Measurements from ENCODE around the gene RYR2.

The RYR2 gene

DNA sequence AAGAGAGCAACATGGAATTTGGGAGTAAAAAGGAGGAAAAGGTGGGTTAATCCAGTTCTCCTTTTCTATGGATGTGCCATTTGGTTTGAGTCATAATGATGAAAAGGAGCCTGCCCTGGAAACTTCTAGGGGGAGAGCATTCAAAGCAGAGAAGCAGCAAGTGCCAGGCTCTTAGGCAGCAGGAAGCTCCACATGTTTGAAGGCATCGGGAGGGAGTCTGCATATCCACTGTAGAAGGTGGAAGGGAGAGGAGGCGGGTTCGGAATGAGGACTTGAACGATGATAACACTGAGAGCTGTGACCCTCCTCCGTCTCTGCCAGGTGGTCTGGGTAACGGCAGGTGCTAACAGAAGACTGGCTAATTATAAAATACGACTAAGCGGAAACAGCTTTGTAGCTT lies 128.2 kb downstream of the RYR2 start:
- TF ChIP-seq, protein P1, sequence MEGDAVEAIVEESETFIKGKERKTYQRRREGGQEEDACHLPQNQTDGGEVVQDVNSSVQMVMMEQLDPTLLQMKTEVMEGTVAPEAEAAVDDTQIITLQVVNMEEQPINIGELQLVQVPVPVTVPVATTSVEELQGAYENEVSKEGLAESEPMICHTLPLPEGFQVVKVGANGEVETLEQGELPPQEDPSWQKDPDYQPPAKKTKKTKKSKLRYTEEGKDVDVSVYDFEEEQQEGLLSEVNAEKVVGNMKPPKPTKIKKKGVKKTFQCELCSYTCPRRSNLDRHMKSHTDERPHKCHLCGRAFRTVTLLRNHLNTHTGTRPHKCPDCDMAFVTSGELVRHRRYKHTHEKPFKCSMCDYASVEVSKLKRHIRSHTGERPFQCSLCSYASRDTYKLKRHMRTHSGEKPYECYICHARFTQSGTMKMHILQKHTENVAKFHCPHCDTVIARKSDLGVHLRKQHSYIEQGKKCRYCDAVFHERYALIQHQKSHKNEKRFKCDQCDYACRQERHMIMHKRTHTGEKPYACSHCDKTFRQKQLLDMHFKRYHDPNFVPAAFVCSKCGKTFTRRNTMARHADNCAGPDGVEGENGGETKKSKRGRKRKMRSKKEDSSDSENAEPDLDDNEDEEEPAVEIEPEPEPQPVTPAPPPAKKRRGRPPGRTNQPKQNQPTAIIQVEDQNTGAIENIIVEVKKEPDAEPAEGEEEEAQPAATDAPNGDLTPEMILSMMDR (IDR thresholded peaks at IDR 0.05; ENCODE audit: borderline replicate concordance, insufficient read depth, low read depth, low read length) = no peak
- H3K4me3 ChIP-seq (ENCODE audit: low read depth, low read length) = no peak overlapping the region

DNA sequence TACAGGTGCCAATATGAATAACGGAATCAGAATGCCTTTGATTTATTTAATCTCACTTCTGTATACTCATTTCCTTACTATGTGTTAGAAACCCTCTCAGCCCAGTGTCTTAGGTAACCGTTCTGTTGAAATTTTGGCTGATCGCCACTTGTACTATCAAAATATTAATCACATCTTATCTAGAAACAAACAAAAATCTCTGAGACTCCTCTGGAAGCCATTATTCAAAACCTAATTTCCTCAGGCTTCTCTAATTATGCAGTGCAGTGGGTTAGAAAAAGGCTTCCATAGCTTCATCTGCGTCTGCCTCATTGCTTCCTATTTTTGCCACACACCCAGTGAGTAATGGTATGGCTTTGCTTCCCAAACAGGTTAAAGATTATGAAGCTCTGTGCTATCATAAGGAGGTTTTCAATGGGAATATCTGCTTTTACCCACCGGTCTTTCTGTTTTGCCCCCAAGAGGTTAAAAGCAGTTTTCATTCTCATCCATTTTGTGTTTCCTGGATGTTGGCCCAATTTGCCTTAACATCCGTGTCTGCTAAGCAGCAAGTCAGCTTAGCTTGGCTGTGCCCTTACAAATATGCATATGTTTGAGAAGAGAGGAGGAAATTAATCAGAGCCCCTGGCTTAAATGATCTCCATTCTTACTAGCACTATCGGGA lies 129.6 kb downstream of the RYR2 start:
- TF ChIP-seq, protein P1 (IDR thresholded peaks at IDR 0.05; ENCODE audit: borderline replicate concordance, insufficient read depth, low read depth, low read length) = no peak
- no peak overlapping the region for H3K4me3 ChIP-seq (ENCODE audit: low read depth, low read length)

DNA sequence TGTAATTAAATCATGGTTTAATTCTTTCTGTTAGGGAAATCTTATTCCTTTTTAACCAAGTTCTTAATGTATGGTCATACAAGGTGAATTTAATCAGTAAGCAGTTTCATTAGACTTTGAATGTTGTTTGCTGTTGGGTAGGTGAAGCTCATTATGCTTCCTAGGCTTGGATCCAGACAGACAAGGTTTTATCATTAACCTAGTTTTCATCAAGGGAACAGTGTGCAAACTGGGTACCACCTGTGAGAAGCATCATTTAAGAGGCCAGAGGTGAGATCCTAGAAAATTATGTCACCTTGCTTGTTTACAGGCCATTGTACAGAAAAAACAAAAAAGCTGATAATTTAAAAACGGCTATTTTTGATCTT lies 130.1 kb downstream of the RYR2 start:
- no peak overlapping the region for H3K4me3 ChIP-seq (ENCODE audit: low read depth, low read length)
- TF ChIP-seq, protein P1 (IDR thresholded peaks at IDR 0.05; ENCODE audit: borderline replicate concordance, insufficient read depth, low read depth, low read length) = no peak

DNA sequence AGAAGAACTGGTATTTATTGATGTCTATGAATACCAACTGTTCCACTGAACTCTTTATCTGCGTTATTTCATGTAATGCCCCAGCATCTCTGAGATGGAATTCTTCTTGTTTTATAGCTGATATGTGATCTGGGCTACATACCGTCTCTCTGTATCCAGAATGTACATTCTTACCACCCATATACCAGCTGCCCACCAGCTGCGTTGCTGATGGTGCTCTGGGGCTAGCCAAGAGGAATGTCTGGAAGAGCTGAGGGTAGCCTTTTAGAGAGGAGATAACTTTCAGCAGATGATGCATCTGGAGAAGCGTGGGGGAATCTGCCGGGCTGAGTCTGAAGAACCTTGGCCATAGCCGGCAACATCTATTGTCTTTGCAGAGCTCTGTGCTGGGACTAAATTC lies 137.5 kb downstream of the RYR2 start:
- TF ChIP-seq, protein P1 (IDR thresholded peaks at IDR 0.05; ENCODE audit: borderline replicate concordance, insufficient read depth, low read depth, low read length) = no peak
- no peak overlapping the region for H3K4me3 ChIP-seq (ENCODE audit: low read depth, low read length)

DNA sequence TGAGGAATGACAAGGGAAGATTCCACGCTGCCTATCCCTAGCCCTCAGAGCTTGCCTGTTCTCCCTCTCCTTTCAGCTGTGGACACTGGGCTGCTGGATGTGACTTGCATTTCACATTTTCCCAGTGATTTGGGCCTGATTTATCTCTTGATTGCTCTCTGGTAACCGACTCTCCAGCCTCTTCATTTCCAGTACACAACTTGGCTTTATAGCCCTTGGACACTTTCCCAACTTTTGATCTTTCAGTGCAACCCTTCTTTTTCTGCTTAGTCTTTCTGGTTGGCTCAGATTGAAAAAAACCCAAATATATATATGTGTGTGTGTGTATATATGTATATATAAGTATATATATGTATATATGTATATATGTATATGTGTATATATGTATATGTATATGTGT lies 138.3 kb downstream of the RYR2 start:
- TF ChIP-seq, protein P1 (IDR thresholded peaks at IDR 0.05; ENCODE audit: borderline replicate concordance, insufficient read depth, low read depth, low read length) = no peak
- H3K4me3 ChIP-seq (ENCODE audit: low read depth, low read length) = no peak overlapping the region

DNA sequence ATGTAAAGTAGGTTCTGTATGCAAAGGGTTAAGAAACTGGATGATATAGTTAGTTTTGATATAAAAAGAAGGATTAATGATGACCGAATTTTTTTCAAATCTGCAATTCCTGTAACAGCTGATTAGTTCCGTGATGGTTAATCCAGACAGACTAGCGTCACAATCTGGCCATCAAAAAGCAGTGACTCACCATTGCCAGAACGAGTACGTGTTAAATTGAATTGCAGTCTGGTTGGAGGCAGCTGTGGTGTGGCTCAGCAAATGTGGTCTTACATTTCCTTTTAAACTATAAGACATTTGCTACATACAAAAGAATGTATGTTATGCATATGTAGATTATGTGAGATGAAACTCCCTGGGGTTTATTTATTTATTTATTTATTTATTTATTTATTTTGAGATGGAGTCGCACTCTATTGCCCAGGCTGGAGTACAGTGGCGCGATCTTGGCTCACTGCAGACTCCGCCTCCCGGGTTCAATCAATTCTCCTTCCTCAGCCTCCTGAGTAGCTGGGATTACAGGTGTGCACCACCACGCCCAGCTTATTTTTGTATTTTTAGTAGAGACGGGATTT lies 139.8 kb downstream of the RYR2 start:
- TF ChIP-seq, protein P1 (IDR thresholded peaks at IDR 0.05; ENCODE audit: borderline replicate concordance, insufficient read depth, low read depth, low read length) = no peak
- H3K4me3 ChIP-seq (ENCODE audit: low read depth, low read length) = no peak overlapping the region

DNA sequence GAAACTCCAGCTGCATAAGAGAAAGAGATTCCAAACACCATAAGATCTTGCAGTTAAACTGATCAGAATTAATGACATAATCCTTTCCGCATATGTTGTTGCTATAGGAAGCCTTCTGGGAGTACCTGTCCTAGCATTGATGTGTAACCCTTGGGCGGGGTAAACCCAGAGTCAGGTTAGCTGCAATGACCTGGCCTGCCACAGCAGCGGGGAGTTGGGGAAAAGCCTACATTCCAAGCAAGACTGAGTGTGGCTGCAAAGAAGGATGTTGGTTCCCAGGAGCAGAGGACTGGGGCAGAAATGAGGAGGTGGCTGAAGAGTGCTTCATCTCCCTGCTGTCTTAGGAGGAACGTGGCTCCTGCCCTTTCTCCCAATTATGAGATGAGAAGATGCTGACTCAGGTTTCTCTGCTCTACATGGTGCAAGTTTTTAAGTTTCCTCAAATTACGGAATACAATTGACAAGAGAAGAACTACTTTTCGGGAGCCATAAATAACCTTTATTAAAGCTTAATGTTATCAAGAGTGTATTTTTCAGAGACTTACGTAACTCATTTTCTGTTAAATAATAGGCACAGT lies 142.1 kb downstream of the RYR2 start:
- H3K4me3 ChIP-seq (ENCODE audit: low read depth, low read length) = no peak overlapping the region
- TF ChIP-seq, protein P1 (IDR thresholded peaks at IDR 0.05; ENCODE audit: borderline replicate concordance, insufficient read depth, low read depth, low read length) = no peak
